Measurements from ENCODE around the gene TMCO5A. TPM values are rescaled to one million over a fixed set of nuclear protein-coding genes. Genes with fewer than 3 reads are reported as not detected.

Gene TMCO5A
- total and polyA plus RNA-seq, 2 of the 13 experiments (the other 11 are each of a cell fraction or from before 2014, with no cell fraction given) = not detected

DNA sequence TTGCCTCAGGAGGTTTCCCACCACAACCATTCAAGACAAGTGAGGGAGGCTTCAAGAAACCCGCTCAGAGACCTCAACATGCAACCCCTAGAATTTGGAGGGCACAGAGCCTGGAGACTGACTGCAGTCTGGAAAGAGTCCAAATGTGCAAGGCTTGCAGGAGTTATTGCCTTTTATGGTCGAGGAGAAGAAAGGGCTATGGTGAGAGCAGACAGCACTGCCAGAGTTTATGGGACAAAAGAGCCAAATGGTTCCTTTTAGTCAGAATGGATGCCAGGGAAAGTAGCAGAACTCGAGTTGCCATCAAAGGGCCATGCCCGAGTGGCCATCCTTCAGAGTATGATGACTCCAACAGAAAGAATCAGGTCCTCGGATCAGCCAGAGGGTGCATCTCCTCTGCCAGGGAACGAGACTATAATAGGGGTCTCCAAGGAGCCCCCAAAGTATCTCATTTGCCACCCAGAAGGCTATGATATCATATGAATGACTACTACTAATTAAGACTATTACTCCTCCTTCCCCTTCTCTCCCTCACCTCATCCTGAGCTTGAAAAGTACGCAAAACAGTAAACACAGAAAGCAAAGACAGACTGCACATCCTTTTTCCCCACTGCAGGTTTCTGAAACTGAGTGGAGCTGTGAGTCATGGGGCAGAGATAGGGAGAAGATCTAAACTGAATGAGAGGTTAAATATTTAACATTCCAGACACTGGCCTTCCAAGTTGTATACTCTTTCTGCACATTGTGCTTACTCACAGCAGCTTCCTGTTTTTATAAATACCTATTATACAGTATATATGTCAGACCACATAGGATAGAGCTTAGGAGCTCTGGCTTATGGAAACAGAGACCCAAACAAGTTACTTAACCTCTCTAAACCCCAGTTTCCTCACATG, 33.9 kb upstream of the TMCO5A start:
- Histone ChIP-seq H3K79me2 (ENCODE audit: insufficient read depth, low read length) (no peaks in the 10 kb centered on the region), H3K4me2 (ENCODE audit: low read depth, low read length) (no peak overlapping the region), H3K27me3 (ENCODE audit: control insufficient read depth in 1 of 2, insufficient read depth in 2 of 2, low read length in 2 of 2) (peaks cover 0 to 4% of the 10 kb centered on the region in 2 experiments; a peak in 1 of 5 replicates), H3K9me3 (ENCODE audit: low read length) (no peaks in the 10 kb centered on the region), H3K4me1 (ENCODE audit: insufficient read depth, low read length) (no peaks in the 10 kb centered on the region), H4K20me1 (ENCODE audit: insufficient read depth, low read length) (no peaks in the 10 kb centered on the region), H3K27ac (ENCODE audit: extremely low read length, insufficient read depth, low read length) (no peak overlapping the region), H3K9ac (ENCODE audit: insufficient read depth, low read depth, low read length) (no peak overlapping the region), H3K36me3 (replicated peaks in 1 of 2; ENCODE audit: control insufficient read depth in 1 of 2, insufficient read depth in 2 of 2, low read length in 2 of 2) (no peaks in the 10 kb centered on the region), H3K4me3 (replicated peaks in 1 of 3; ENCODE audit: insufficient read depth in 1 of 3, low read depth in 2 of 3, low read length in 3 of 3) (no peak overlapping the region), H2AFZ (ENCODE audit: low read length) (no peak overlapping the region)
- BruUV-seq (replicated peaks) = no TSS peak
- FAIRE-seq = no peak
- POLR2A ChIA-PET = no interaction called here
- WGBS (ENCODE audit: low lambda C conversion rate) = under 1% methylated on average over 7 of the region's 7 CpGs
- no peak for DNase-seq (ENCODE audit: low spot score)
- intact Hi-C loops (cut with micrococcal nuclease; ENCODE audit: unreplicated experiment) (no loop called here), in situ Hi-C loops (cut with HindIII; ENCODE audit: extremely low pct_ligation_motif_present, low pct_unique_long_range_greater_than_20kb) (no loop called here)
- no peak for ATAC-seq
- no peak for TF ChIP-seq ZNF253 (CRISPR knock-in tag; IDR thresholded peaks at IDR 0.05; ENCODE audit: borderline replicate concordance)
- TF ChIP-seq ARID2 (CRISPR knock-in tag; IDR thresholded peaks at IDR 0.05; ENCODE audit: borderline replicate concordance) = no peak
- TF ChIP-seq XBP1 (CRISPR knock-in tag; IDR thresholded peaks at IDR 0.05) = no peak
- no peak for TF ChIP-seq HIVEP1 (CRISPR knock-in tag; IDR thresholded peaks at IDR 0.05)
- TF ChIP-seq, protein P1, sequence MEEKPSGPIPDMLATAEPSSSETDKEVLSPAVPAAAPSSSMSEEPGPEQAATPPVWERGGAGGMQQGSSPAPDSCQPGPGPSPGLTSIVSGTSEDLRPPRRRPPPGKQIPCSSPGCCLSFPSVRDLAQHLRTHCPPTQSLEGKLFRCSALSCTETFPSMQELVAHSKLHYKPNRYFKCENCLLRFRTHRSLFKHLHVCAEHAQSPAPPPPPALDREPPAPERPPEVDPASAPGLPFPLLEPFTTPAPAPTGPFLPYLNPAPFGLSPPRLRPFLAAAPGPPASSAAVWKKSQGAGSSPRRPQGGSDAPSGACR (CRISPR knock-in tag; IDR thresholded peaks at IDR 0.05) = no peak
- TF ChIP-seq ZFP37 (CRISPR knock-in tag; IDR thresholded peaks at IDR 0.05; ENCODE audit: borderline replicate concordance) = no peak
- CTCF ChIA-PET (ENCODE audit: low intra/inter-chr PET ratio, low total read pairs) = no interaction called here

DNA sequence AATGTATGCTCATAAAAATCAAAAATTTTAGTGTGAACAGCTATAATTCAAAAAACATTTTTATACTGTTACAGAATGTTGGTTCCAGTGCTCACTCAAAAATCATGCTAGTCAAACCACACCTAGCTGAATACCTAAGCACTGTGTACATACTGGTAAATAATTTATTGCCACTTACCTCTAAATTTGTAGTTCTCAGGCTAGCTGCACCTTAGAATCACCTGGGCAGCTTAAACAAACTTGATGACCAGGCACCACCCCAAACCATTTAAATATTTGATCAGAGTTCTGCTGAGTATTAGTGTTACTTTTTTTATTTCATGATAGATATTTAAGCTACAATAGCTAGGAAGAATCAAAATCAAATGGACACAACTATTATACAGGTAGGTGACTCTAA, 32.3 kb upstream of the TMCO5A start:
- ATAC-seq (no peak), DNase-seq (ENCODE audit: low spot score) (no peak), FAIRE-seq (no peak)
- in situ Hi-C loops (cut with HindIII; ENCODE audit: extremely low pct_ligation_motif_present, low pct_unique_long_range_greater_than_20kb) = no loop called here
- BruUV-seq (replicated peaks) = no TSS peak
- Histone ChIP-seq H3K27me3 (ENCODE audit: control insufficient read depth in 1 of 2, insufficient read depth in 2 of 2, low read length in 2 of 2) (peaks cover 0 to 4% of the 10 kb centered on the region in 2 experiments; a peak in 1 of 5 replicates), H3K4me2 (ENCODE audit: low read depth, low read length) (no peak overlapping the region), H3K4me3 (replicated peaks in 1 of 3; ENCODE audit: insufficient read depth in 1 of 3, low read depth in 2 of 3, low read length in 3 of 3) (no peak overlapping the region), H3K4me1 (ENCODE audit: insufficient read depth, low read length) (no peaks in the 10 kb centered on the region), H3K9me3 (ENCODE audit: low read length) (no peaks in the 10 kb centered on the region), H3K9ac (ENCODE audit: insufficient read depth, low read depth, low read length) (no peak overlapping the region), H3K27ac (ENCODE audit: extremely low read length, insufficient read depth, low read length) (no peak overlapping the region), H3K79me2 (ENCODE audit: insufficient read depth, low read length) (no peaks in the 10 kb centered on the region), H4K20me1 (ENCODE audit: insufficient read depth, low read length) (no peaks in the 10 kb centered on the region), H3K36me3 (replicated peaks in 1 of 2; ENCODE audit: control insufficient read depth in 1 of 2, insufficient read depth in 2 of 2, low read length in 2 of 2) (no peaks in the 10 kb centered on the region), H2AFZ (ENCODE audit: low read length) (no peak overlapping the region)
- ChIA-PET CTCF (ENCODE audit: low intra/inter-chr PET ratio, low total read pairs) (no interaction called here), POLR2A (no interaction called here)
- intact Hi-C loops (cut with micrococcal nuclease; ENCODE audit: unreplicated experiment) = no loop called here
- TF ChIP-seq ZNF160 (CRISPR knock-in tag; IDR thresholded peaks at IDR 0.05) (no peak), CCDC6 (CRISPR knock-in tag; IDR thresholded peaks at IDR 0.05) (no peak), SP140L (CRISPR knock-in tag; IDR thresholded peaks at IDR 0.05; ENCODE audit: borderline replicate concordance) (no peak), ZNF670 (CRISPR knock-in tag; IDR thresholded peaks at IDR 0.05; ENCODE audit: borderline replicate concordance) (no peak), WIZ (CRISPR knock-in tag; IDR thresholded peaks at IDR 0.05) (no peak), HMGA1 (CRISPR knock-in tag; conservative IDR thresholded peaks at IDR 0.05) (no peak), NFKBIZ (CRISPR knock-in tag; IDR thresholded peaks at IDR 0.05) (no peak)
- TF ChIP-seq, protein P2, sequence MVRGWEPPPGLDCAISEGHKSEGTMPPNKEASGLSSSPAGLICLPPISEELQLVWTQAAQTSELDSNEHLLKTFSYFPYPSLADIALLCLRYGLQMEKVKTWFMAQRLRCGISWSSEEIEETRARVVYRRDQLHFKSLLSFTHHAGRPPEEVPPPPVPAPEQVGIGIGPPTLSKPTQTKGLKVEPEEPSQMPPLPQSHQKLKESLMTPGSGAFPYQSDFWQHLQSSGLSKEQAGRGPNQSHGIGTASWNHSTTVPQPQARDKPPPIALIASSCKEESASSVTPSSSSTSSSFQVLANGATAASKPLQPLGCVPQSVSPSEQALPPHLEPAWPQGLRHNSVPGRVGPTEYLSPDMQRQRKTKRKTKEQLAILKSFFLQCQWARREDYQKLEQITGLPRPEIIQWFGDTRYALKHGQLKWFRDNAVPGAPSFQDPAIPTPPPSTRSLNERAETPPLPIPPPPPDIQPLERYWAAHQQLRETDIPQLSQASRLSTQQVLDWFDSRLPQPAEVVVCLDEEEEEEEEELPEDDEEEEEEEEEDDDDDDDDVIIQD (CRISPR knock-in tag; IDR thresholded peaks at IDR 0.05; ENCODE audit: low read depth) = no peak
- TF ChIP-seq, protein P3, sequence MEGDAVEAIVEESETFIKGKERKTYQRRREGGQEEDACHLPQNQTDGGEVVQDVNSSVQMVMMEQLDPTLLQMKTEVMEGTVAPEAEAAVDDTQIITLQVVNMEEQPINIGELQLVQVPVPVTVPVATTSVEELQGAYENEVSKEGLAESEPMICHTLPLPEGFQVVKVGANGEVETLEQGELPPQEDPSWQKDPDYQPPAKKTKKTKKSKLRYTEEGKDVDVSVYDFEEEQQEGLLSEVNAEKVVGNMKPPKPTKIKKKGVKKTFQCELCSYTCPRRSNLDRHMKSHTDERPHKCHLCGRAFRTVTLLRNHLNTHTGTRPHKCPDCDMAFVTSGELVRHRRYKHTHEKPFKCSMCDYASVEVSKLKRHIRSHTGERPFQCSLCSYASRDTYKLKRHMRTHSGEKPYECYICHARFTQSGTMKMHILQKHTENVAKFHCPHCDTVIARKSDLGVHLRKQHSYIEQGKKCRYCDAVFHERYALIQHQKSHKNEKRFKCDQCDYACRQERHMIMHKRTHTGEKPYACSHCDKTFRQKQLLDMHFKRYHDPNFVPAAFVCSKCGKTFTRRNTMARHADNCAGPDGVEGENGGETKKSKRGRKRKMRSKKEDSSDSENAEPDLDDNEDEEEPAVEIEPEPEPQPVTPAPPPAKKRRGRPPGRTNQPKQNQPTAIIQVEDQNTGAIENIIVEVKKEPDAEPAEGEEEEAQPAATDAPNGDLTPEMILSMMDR (CRISPR knock-in tag; IDR thresholded peaks at IDR 0.05) = no peak
